GM19463 (cell line): ENCODE measurements around the gene MAD2L1BP.
"Not testable (repeated sequence)": the region's sequence is repeated elsewhere in the genome, so short reads cannot be mapped to it uniquely, and the experiment has no call there.

Experiments
- ATAC-seq: cut with Tn5 transposase; IDR thresholded peaks from one replicate; pipeline ENCODE4 v1.9.1; 2021; ENCODE audit warnings: mild to moderate bottlenecking, moderate library complexity; ENCODE audit not compliant: unreplicated experiment

MAD2L1BP gene

GRCh38 chr6:43635387-43636307 is at the start of gene MAD2L1BP:
Gene MAD2L1BP (plus strand): TSS chr6:43635840. CDS start chr6:43635876, 36 bp downstream.
- peak; percentile 86 for ATAC-seq

- ATAC-seq, result no peak
Observed at GRCh38 chr6:43588194-43588593, 47.4 kb upstream of the MAD2L1BP start.

GRCh38 chr6:43589564-43589963 is 46.1 kb upstream of the MAD2L1BP start:
- ATAC-seq, result not testable (repeated sequence)

GRCh38 chr6:43593938-43594337 is 41.7 kb upstream of the MAD2L1BP start:
- ATAC-seq, result no peak

- no peak for ATAC-seq
Observed at GRCh38 chr6:43600595-43600994, 35.0 kb upstream of the MAD2L1BP start.

GRCh38 chr6:43604174-43604573 is 31.5 kb upstream of the MAD2L1BP start:
- no peak for ATAC-seq

- ATAC-seq, result no peak
Observed at GRCh38 chr6:43606019-43606418, 29.6 kb upstream of the MAD2L1BP start.

- no peak for ATAC-seq
Observed at GRCh38 chr6:43608310-43608763, 27.3 kb upstream of the MAD2L1BP start.

- ATAC-seq, result no peak
Observed at GRCh38 chr6:43608807-43609206, 26.8 kb upstream of the MAD2L1BP start.

- ATAC-seq, result no peak
Observed at GRCh38 chr6:43609402-43609801, 26.2 kb upstream of the MAD2L1BP start.

- no peak for ATAC-seq
Observed at GRCh38 chr6:43610431-43610830, 25.2 kb upstream of the MAD2L1BP start.

GRCh38 chr6:43613721-43614395 is 21.8 kb upstream of the MAD2L1BP start:
- ATAC-seq, result no peak

GRCh38 chr6:43614396-43614730 is 21.3 kb upstream of the MAD2L1BP start:
- ATAC-seq, result no peak

GRCh38 chr6:43616725-43617472 is 18.7 kb upstream of the MAD2L1BP start:
- ATAC-seq, result no peak

GRCh38 chr6:43621078-43621835 is 14.4 kb upstream of the MAD2L1BP start:
- no peak for ATAC-seq

GRCh38 chr6:43621836-43622180 is 13.8 kb upstream of the MAD2L1BP start:
- ATAC-seq, result no peak

- no peak for ATAC-seq
Observed at GRCh38 chr6:43622541-43622940, 13.1 kb upstream of the MAD2L1BP start.

- no peak for ATAC-seq
Observed at GRCh38 chr6:43623880-43624785, 11.5 kb upstream of the MAD2L1BP start.

- ATAC-seq, result no peak
Observed at GRCh38 chr6:43624786-43625288, 10.8 kb upstream of the MAD2L1BP start.
